GM23338 (cell line): ENCODE measurements around the gene KIRREL3.

Source experiments
- CTCF ChIP-seq, 2 experiments: fragments of 200-600 bp in 1 of 2; sonication (generic) in 1 of 2; conservative IDR thresholded peaks; 2 replicates each; pipeline versions ENCODE4 v1.5.1 to v1.6.1; 2016 to 2017; ENCODE audit warnings: antibody characterized with exemption in 2 of 2, low read depth in 2 of 2, mild to moderate bottlenecking in 2 of 2, moderate library complexity in 1 of 2
- EZH2 ChIP-seq: fragments of 200-600 bp; sonication (generic); IDR thresholded peaks from one replicate; pipeline ENCODE4 v1.8.0; 2017; ENCODE audit warnings: antibody characterized with exemption, mild to moderate bottlenecking, low read depth; ENCODE audit not compliant: unreplicated experiment
- JUNB ChIP-seq: IDR thresholded peaks from one replicate; pipeline ENCODE4 v1.6.1; 2016; ENCODE audit warnings: antibody characterized with exemption; ENCODE audit not compliant: unreplicated experiment
- POLR2AphosphoS5 ChIP-seq: IDR thresholded peaks from 2 replicates; pipeline ENCODE4 v1.6.1; 2016; ENCODE audit warnings: antibody characterized with exemption, low read depth
- REST ChIP-seq: IDR thresholded peaks from one replicate; pipeline ENCODE4 v1.6.1; 2018; ENCODE audit warnings: antibody characterized with exemption; ENCODE audit not compliant: unreplicated experiment

GRCh38 chr11:126740846-126741245 is 259.7 kb downstream of the KIRREL3 start:
- TF ChIP-seq CTCF (conservative IDR thresholded peaks at IDR 0.05; ENCODE audit: low read depth in 2 of 2) (no peak), REST (no peak), JUNB (no peak), POLR2AphosphoS5 (no peak), EZH2 (no peak)
